ENCODE measurements around the gene POLDIP2. TPM values are rescaled to one million over a fixed set of nuclear protein-coding genes. Genes with fewer than 3 reads are reported as not detected.

POLDIP2 gene
- total and polyA plus RNA-seq, 2 of the 4 experiments (the other 2 are of a cell fraction), result 66.7 to 77.8 TPM

DNA sequence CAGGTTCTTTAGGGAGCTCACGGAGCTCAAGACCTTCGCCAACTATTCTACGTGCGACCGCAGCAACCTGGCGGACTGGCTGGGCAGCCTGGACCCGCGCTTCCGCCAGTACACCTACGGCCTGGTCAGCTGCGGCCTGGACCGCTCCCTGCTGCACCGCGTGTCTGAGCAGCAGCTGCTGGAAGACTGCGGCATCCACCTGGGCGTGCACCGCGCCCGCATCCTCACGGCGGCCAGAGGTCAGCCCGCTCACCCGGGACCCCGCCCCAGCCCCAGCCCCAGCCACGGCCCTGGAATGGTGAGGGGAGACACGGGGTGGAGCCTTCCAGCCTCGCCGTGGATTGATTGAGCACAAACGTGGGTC lies 27.7 kb upstream of the POLDIP2 start:
- no TSS peak for BruUV-seq (replicated peaks)
- H3K4ac ChIP-seq (ENCODE audit: low read depth, low read length), result no peak overlapping the region
- no peak overlapping the region for H3K23ac ChIP-seq (ENCODE audit: low read depth, low read length)
- H3K4me3 ChIP-seq (ENCODE audit: insufficient read depth, low read depth, low read length), result no peak overlapping the region
- peaks cover 37% of the 10 kb centered on the region for H3K36me3 ChIP-seq (ENCODE audit: control insufficient read depth, insufficient read depth, low read length)
- H4K91ac ChIP-seq (ENCODE audit: insufficient read depth, low read depth, low read length), result no peak overlapping the region
- dilution Hi-C loops (cut with HindIII; ENCODE audit: low sequenced_read_pairs, unreplicated experiment), result no loop called here
- ATAC-seq (ENCODE audit: low read depth) (no peak), DNase-seq (no peak)
- TF ChIP-seq CTCF (conservative IDR thresholded peaks at IDR 0.05; ENCODE audit: low read depth, low read length) (no peak), MXI1 (IDR thresholded peaks at IDR 0.05; ENCODE audit: borderline replicate concordance, low read depth, low read length) (no peak), RAD21 (IDR thresholded peaks at IDR 0.05; ENCODE audit: low read length) (no peak), CEBPB (IDR thresholded peaks at IDR 0.05; ENCODE audit: low read depth, low read length) (no peak), NFE2L2 (IDR thresholded peaks at IDR 0.05; ENCODE audit: low read depth, low read length) (no peak), FOS (IDR thresholded peaks at IDR 0.05; ENCODE audit: low read depth, low read length) (no peak), CHD1 (IDR thresholded peaks at IDR 0.05; ENCODE audit: low read depth, low read length) (no peak)
- TF ChIP-seq, protein P1, sequence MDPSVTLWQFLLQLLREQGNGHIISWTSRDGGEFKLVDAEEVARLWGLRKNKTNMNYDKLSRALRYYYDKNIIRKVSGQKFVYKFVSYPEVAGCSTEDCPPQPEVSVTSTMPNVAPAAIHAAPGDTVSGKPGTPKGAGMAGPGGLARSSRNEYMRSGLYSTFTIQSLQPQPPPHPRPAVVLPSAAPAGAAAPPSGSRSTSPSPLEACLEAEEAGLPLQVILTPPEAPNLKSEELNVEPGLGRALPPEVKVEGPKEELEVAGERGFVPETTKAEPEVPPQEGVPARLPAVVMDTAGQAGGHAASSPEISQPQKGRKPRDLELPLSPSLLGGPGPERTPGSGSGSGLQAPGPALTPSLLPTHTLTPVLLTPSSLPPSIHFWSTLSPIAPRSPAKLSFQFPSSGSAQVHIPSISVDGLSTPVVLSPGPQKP (IDR thresholded peaks at IDR 0.05; ENCODE audit: borderline replicate concordance, low read depth, low read length), result no peak
- no peak overlapping the region for H3K9ac ChIP-seq (ENCODE audit: low read depth, low read length)
- WGBS, 2 experiments (ENCODE audit: extremely low coverage in 2 of 2, insufficient read length in 1 of 2), result 82% methylated on average over 17 of the region's 29 CpGs; no CpG with 5 or more reads in 1 of the 2 experiments
- H4K20me1 ChIP-seq (ENCODE audit: insufficient read depth, low read length), result peaks cover 20% of the 10 kb centered on the region
- peaks cover 0 to 18% of the 10 kb centered on the region in 2 experiments; a peak in 2 of 4 replicates for H3K79me1 ChIP-seq (ENCODE audit: low read depth in 1 of 2, low read length in 2 of 2)
- H3K56ac ChIP-seq (ENCODE audit: extremely low read depth, insufficient read depth, low read length), result no peak overlapping the region
- no peak overlapping the region for H4K5ac ChIP-seq (ENCODE audit: low read depth, low read length)
- no peak overlapping the region for H2AK9ac ChIP-seq (replicated peaks; ENCODE audit: low read depth, low read length, poor library complexity)
- no peak overlapping the region for H2AK5ac ChIP-seq (ENCODE audit: low read depth, low read length)
- no peak overlapping the region for H3K27ac ChIP-seq (ENCODE audit: insufficient read depth, low read length)
- H4K8ac ChIP-seq (ENCODE audit: low read depth in 2 of 2, low read length in 2 of 2), result no peak overlapping the region
- H3K4me1 ChIP-seq (ENCODE audit: control insufficient read depth, insufficient read depth, low read length), result peaks cover 3% of the 10 kb centered on the region; the same call in 1 of the 2 replicates
- H2BK15ac ChIP-seq (ENCODE audit: low read depth, low read length), result no peak overlapping the region
- no peak overlapping the region for H2BK5ac ChIP-seq (ENCODE audit: low read depth, low read length, poor library complexity, severe bottlenecking)
- no peak overlapping the region for H3K14ac ChIP-seq (replicated peaks; ENCODE audit: low read depth, low read length)
- H2BK120ac ChIP-seq (ENCODE audit: low read depth, low read length), result no peak overlapping the region
- CTCF ChIA-PET, result no interaction called here
- POLR2A ChIA-PET (ENCODE audit: unreplicated experiment), result no interaction called here
- in situ Hi-C loops (cut with MboI; ENCODE audit: low sequenced_read_pairs), result no loop called here
- no peak overlapping the region for H3K18ac ChIP-seq (ENCODE audit: low read depth, low read length)
- H2AFZ ChIP-seq (replicated peaks; ENCODE audit: low read length, poor library complexity), result peak overlapping the region; percentile 32
- H3K27me3 ChIP-seq (ENCODE audit: control insufficient read depth, insufficient read depth, low read length), result no peaks in the 10 kb centered on the region
- H3K9me1 ChIP-seq (ENCODE audit: insufficient read depth, low read length), result peaks cover 7% of the 10 kb centered on the region; the same call in 1 of the 2 replicates
- H3K9me3 ChIP-seq (ENCODE audit: control insufficient read depth, insufficient read depth, low read length), result no peaks in the 10 kb centered on the region
- H2BK20ac ChIP-seq (ENCODE audit: low read depth, low read length), result no peak overlapping the region
- intact Hi-C loops (cut with micrococcal nuclease), result no loop called here
- no peak overlapping the region for H3K4me2 ChIP-seq (ENCODE audit: low read depth, low read length)

Data from IMR-90 (cell line).